ENCODE data around the gene PTPRN2.

DNA sequence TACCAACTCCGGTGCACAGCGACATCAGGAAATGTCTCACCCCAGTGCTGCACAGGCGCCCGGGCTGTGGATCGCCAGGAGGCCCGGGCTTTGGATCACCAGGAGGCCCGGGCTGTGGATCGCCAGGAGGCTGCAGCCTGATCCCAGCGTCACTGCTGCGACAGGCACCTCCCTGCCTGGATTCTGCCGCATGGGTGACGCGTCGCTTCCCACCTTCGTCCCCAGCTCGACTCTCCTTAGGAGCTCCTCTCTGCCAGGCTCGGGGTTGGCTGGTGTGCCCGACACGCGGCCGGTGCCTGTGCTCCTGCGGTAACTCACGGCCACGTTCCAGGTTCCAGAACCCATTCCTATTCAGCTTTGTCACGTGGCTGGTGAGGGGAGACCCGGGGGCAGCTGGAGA lies 993.3 kb downstream of the PTPRN2 start:
- TF ChIP-seq CTBP1 (IDR thresholded peaks at IDR 0.05; ENCODE audit: borderline replicate concordance) = no peak
- no peak for TF ChIP-seq ARNT (IDR thresholded peaks at IDR 0.05)
- TF ChIP-seq FOXM1 (IDR thresholded peaks at IDR 0.05; ENCODE audit: borderline replicate concordance) = no peak
- TF ChIP-seq SP1 (IDR thresholded peaks at IDR 0.05) = no peak
- no peak for TF ChIP-seq SUZ12 (IDR thresholded peaks at IDR 0.05)
- no peak for TF ChIP-seq TARDBP (IDR thresholded peaks at IDR 0.05)
- TF ChIP-seq ELF4 (IDR thresholded peaks at IDR 0.05) = no peak
- TF ChIP-seq, protein P1, sequence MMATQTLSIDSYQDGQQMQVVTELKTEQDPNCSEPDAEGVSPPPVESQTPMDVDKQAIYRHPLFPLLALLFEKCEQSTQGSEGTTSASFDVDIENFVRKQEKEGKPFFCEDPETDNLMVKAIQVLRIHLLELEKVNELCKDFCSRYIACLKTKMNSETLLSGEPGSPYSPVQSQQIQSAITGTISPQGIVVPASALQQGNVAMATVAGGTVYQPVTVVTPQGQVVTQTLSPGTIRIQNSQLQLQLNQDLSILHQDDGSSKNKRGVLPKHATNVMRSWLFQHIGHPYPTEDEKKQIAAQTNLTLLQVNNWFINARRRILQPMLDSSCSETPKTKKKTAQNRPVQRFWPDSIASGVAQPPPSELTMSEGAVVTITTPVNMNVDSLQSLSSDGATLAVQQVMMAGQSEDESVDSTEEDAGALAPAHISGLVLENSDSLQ (IDR thresholded peaks at IDR 0.05) = no peak
- no peak for TF ChIP-seq FOXK2 (IDR thresholded peaks at IDR 0.05)
- TF ChIP-seq HDGF (IDR thresholded peaks at IDR 0.05; ENCODE audit: borderline replicate concordance) = no peak
- no peak for TF ChIP-seq BHLHE40 (IDR thresholded peaks at IDR 0.05; ENCODE audit: borderline replicate concordance)
- no peak for TF ChIP-seq L3MBTL2 (conservative IDR thresholded peaks at IDR 0.05)
